HUES6 (cell line): Measurements from ENCODE around the gene LSM14A.

Experiments
- H3K27ac ChIP-seq: 2 replicates; pipeline ENCODE4 v1.7.0; 2013; ENCODE audit warnings: low read depth, mild to moderate bottlenecking, low read length, inconsistent platforms
- H3K27me3 ChIP-seq: 2 replicates; pipeline ENCODE4 v1.6.1; 2013; ENCODE audit warnings: low read length; ENCODE audit not compliant: control insufficient read depth, insufficient read depth
- H3K36me3 ChIP-seq: 2 replicates; pipeline ENCODE4 v1.6.1; 2013; ENCODE audit warnings: low read length; ENCODE audit not compliant: control insufficient read depth, insufficient read depth
- H3K4me1 ChIP-seq: 2 replicates; pipeline ENCODE4 v1.6.1; 2013; ENCODE audit warnings: low read length; ENCODE audit not compliant: control insufficient read depth, insufficient read depth
- H3K4me3 ChIP-seq: 2 replicates; pipeline ENCODE4 v1.5.1; 2013; ENCODE audit warnings: low read depth, low read length
- H3K9ac ChIP-seq: one replicate; pipeline ENCODE4 v1.6.1; 2013; ENCODE audit warnings: mild to moderate bottlenecking, low read length
- H3K9me3 ChIP-seq: 2 replicates; pipeline ENCODE4 v1.6.1; 2013; ENCODE audit warnings: low read depth, low read length; ENCODE audit not compliant: control insufficient read depth, insufficient read depth

The LSM14A gene

GRCh38 chr19:34257559-34257924 lies 85.2 kb downstream of the LSM14A start:
- peaks cover 15% of the 10 kb centered on the region for H3K4me1 ChIP-seq
- H3K36me3 ChIP-seq: no peaks in the 10 kb centered on the region
- no peak overlapping the region for H3K4me3 ChIP-seq
- H3K9me3 ChIP-seq: no peaks in the 10 kb centered on the region
- H3K27me3 ChIP-seq: no peaks in the 10 kb centered on the region
- H3K9ac ChIP-seq: no peak overlapping the region
- no peak overlapping the region for H3K27ac ChIP-seq

- H3K9ac ChIP-seq: no peak overlapping the region
- no peaks in the 10 kb centered on the region for H3K36me3 ChIP-seq
- peaks cover 15% of the 10 kb centered on the region for H3K4me1 ChIP-seq
- no peak overlapping the region for H3K4me3 ChIP-seq
- no peak overlapping the region for H3K27ac ChIP-seq
- H3K27me3 ChIP-seq: no peaks in the 10 kb centered on the region
- H3K9me3 ChIP-seq: no peaks in the 10 kb centered on the region
These were observed 87.2 kb downstream of the LSM14A start for GRCh38 chr19:34259367-34260095.

DNA sequence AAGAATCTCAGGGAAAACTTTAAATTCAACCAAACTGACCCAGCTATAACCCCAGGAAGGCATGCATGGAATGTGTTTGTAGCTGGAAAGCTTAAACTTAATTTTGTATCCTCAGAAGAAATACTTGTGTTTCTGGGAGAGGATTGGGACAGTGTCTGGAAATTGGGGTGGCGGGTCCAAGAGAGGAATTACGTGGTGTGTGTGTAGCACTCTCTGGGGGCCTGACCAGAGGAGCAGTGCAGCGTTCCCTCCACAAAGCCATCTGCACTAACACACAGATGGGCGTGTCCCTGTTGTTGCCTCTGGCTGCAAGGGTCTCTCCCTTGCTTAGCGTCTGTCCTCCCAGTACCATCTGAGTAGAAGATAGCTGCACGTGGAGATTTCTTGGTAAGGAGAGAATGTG lies 88.5 kb downstream of the LSM14A start:
- Histone ChIP-seq H3K27ac (no peak overlapping the region), H3K4me1 (peaks cover 28% of the 10 kb centered on the region), H3K4me3 (no peak overlapping the region; the same call in 1 of the 2 replicates), H3K9ac (no peak overlapping the region), H3K36me3 (no peaks in the 10 kb centered on the region), H3K27me3 (no peaks in the 10 kb centered on the region), H3K9me3 (no peaks in the 10 kb centered on the region)

GRCh38 chr19:34261334-34262109 lies 89.2 kb downstream of the LSM14A start:
- Histone ChIP-seq H3K4me1 (peaks cover 31% of the 10 kb centered on the region), H3K27ac (no peak overlapping the region), H3K9ac (no peak overlapping the region), H3K9me3 (no peaks in the 10 kb centered on the region), H3K27me3 (no peaks in the 10 kb centered on the region), H3K4me3 (no peak overlapping the region), H3K36me3 (no peaks in the 10 kb centered on the region)

GRCh38 chr19:34263745-34264237 lies 91.5 kb downstream of the LSM14A start:
- no peaks in the 10 kb centered on the region for H3K36me3 ChIP-seq
- no peak overlapping the region for H3K27ac ChIP-seq
- H3K9me3 ChIP-seq: no peaks in the 10 kb centered on the region
- H3K27me3 ChIP-seq: no peaks in the 10 kb centered on the region
- H3K9ac ChIP-seq: no peak overlapping the region
- no peak overlapping the region for H3K4me3 ChIP-seq
- H3K4me1 ChIP-seq: peaks cover 31% of the 10 kb centered on the region

DNA sequence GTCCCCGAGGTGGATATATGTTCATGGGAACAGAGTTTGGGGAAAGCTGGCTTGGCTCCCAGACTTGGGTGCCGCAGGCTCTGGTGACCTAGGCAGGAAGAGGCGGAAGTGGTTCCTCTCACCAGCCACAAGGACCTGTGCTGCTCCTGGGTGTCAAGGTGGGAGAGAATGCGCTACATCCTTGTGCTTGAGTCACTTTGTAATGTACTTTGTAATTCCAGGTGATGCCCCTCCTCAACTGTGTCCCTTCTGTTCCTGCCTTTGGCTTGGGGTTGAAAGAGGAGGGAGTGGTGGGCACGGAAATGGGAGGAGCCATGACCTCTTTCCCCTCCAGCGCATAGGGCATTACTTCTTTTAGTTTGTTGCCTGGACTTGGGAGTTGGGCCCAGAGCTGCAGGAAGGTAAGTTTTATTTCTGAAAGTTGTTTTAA lies 92.9 kb downstream of the LSM14A start:
- no peak overlapping the region for H3K4me3 ChIP-seq
- no peak overlapping the region for H3K27ac ChIP-seq
- no peak overlapping the region for H3K9ac ChIP-seq
- no peaks in the 10 kb centered on the region for H3K9me3 ChIP-seq
- no peaks in the 10 kb centered on the region for H3K27me3 ChIP-seq
- H3K36me3 ChIP-seq: no peaks in the 10 kb centered on the region
- peaks cover 40% of the 10 kb centered on the region for H3K4me1 ChIP-seq

- Histone ChIP-seq H3K27ac (no peak overlapping the region), H3K9me3 (no peaks in the 10 kb centered on the region), H3K27me3 (no peaks in the 10 kb centered on the region), H3K9ac (no peak overlapping the region), H3K4me3 (no peak overlapping the region), H3K4me1 (peaks cover 29% of the 10 kb centered on the region), H3K36me3 (no peaks in the 10 kb centered on the region)
These were observed 96.8 kb downstream of the LSM14A start for GRCh38 chr19:34269081-34269480.

DNA sequence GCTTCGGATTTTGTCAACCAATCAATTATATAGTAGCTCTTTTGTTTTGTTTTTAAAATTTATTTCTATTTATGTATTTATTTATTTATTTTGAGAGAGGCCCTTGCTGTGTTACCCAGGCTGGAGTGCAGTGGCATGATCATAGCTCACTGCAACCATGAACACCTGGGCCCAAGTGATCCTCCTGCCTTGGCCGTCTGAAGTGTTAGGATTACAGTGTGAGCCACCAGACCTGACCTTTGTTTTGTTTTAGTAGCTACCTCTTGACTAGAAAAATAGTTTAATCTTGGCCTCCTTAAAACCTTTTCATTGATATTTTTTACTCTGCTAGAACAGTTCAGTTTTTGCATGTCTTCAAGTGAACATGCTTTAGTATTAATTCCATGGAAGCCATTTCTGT lies 97.2 kb downstream of the LSM14A start:
- Histone ChIP-seq H3K4me3 (no peak overlapping the region), H3K27ac (peak overlapping the region; percentile 1; the same call in 1 of the 2 replicates), H3K9me3 (no peaks in the 10 kb centered on the region), H3K27me3 (no peaks in the 10 kb centered on the region), H3K4me1 (peaks cover 29% of the 10 kb centered on the region), H3K36me3 (no peaks in the 10 kb centered on the region), H3K9ac (no peak overlapping the region)

DNA sequence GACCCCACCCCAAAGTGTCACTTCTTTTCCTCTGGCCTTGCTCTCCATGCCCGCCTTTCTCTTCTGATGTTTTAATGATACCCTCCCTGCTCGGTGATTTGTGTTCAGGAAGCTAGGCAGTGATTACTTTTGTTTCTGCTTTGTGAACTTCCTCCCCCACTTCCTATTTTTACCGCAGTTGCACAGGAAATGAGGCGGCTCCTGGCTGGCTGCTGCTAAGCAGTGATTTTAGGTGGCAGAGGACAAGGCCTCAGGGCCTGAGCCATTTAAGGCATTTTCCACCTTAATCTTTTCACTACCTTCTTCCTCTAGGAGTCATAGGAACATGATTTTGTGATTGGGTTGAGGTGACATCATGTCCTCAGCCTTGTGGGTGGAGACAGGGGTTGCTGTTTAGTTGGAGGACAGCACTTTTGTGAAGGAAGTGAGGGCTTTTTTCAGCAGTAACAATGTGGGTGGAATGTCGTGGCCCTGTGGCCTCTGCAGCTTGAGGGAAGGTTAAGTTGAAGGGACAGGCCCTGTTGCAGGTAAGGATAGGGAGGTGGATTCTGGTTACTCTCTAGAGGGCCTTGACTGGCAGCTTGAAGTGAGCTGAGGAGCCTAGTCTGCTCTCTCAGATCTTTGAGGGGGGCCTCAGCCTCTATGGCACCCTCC lies 97.8 kb downstream of the LSM14A start:
- no peaks in the 10 kb centered on the region for H3K36me3 ChIP-seq
- peak overlapping the region; percentile 1 for H3K27ac ChIP-seq
- H3K4me3 ChIP-seq: no peak overlapping the region
- H3K9ac ChIP-seq: no peak overlapping the region
- H3K9me3 ChIP-seq: no peaks in the 10 kb centered on the region
- H3K27me3 ChIP-seq: no peaks in the 10 kb centered on the region
- peaks cover 24% of the 10 kb centered on the region for H3K4me1 ChIP-seq

GRCh38 chr19:34273121-34273520 lies 100.8 kb downstream of the LSM14A start:
- Histone ChIP-seq H3K36me3 (no peaks in the 10 kb centered on the region), H3K27ac (no peak overlapping the region), H3K4me1 (peaks cover 14% of the 10 kb centered on the region), H3K9ac (no peak overlapping the region), H3K4me3 (no peak overlapping the region), H3K9me3 (no peaks in the 10 kb centered on the region), H3K27me3 (no peaks in the 10 kb centered on the region)
